UCSD-AML1 (cell line): ENCODE results near the gene RGL1.
"Not testable (repeated sequence)": the region's sequence is repeated elsewhere in the genome, so short reads cannot be mapped to it uniquely, and the experiment has no call there.

Experiments used
- DNase-seq: peaks from one replicate; lab custom pipeline; 2025; ENCODE audit not compliant: unreplicated experiment; lab: John Stamatoyannopoulos, UW

The RGL1 gene

DNA sequence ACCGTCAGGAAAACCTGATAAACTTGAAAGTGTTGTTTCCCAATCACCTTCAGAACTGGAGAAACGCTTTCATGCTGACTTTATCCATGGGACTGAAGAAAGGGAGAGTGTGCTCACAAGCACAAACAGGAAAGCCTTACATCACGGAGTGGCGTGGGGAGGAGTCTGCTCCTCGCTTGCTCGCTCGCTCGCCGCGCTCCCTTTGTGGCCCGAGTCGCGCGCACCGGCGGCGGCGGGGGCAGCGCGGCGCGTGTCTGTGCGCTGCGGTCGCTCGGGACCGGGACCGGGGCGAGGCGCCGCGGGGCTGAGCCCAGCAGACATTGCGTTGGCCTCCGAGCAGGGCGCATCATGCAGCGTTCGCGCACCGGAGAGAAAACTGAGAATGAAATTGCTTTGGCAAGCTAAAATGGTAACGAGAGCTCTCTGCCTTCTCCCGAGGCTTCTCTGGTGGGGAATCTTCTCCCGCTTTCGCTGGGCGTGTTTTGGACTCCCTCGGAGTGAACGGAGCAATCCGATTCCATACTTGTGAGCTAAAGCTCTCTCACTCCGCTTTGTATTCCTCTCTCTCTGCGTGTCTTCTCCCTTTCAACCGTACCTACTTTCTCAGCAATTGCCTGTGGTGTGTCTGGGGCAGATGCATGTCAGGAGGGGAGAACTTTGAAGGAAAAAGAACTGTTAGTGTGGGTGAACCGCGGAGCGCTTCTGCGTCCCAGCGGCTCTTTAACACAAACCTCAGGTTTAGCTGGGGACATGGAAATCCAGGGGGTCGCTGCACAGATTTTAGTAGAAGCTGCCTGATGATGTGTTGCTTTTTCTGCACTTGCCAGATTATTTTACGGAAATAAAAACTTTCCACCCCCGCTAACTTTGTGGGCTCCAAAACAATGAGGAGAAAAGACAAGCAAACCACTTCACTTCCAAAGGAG, at the start of gene RGL1:
RGL1 (plus strand) TSS at position 205 of the 926 bp plus-strand sequence; CDS start at position 383, 178 bp downstream.
- DNase-seq, result peak; percentile 48

DNA sequence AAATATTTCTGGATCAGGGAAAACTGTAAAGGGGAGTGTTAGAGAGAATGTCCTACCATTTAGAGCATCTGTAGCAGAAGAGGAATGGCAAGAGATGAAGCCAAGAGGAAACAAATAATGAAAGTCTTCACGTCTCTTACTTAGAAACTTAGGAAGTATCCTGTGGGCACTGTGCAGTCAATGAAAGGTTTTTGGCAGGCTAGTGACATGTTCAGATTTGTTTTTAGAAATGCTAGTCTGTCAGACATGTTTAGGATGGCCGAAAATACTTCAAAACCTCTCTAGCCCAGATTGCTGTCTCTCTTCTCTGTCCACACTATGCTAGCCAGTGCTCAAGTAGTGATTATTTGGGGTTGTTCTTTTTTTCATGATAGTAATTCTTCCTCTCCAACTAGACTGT, 48.6 kb upstream of the RGL1 start:
- DNase-seq, result no peak

DNA sequence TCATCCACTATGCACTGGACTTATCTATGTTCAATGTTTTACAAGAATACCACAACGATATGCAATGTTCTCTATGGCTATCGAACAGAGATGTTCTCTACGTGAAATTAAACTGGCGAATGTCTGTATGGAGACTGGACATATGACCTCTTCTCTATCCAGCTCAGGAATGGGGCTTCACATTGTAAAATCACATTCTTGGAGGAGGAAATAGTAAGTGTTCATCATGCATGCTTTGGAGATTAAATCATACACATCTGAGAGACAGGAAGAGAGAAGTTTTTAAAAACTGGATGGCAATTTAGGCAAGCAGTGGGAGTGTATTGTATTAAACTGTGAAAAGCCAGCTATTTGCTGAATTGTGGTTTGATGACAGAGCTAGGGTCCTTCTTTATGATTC, 47.9 kb upstream of the RGL1 start:
- DNase-seq, result no peak

GRCh38 chr1:183758913-183759312, 46.0 kb upstream of the RGL1 start:
- no peak for DNase-seq

- no peak for DNase-seq
These were observed 44.3 kb upstream of the RGL1 start for GRCh38 chr1:183760661-183761060.

DNA sequence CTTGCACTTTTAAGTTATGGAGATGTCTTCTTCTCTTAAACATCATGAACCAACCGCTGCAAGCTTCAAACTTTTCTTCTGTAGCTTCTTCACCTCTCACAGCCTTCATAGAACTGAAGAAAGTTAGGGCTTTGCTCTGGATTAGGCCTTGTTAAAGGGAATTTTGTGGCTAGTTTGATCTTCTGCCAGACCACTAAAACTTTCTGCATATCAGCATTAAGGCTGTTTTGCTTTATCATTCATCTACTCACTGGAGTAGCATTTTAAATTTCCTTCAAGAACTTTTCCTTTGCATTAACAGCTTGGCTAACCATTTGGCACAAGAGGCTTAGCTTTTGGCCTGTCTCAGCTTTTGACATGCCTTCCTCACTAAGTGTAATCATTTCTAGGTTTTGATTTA, 43.0 kb upstream of the RGL1 start:
- DNase-seq, result no peak

GRCh38 chr1:183762856-183763255, 42.1 kb upstream of the RGL1 start:
- not testable (repeated sequence) for DNase-seq

DNA sequence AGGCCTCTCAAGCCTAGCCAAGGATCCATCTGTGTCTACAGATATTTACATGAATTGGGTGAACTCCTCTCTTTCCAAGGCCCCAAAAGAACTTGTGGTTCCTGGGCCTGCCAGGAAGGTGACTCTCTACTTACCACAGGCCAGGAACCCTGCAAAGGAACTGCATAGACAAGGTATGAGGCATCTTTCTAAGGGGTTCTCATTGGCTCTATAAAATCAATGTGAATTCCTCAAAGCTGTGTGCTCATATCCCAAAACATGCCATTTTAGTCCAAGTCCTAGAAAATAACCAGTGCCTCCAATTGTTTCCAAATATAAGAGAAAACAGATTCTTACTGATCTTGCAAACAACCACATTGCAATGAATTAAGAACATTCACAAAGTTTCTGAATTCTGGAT, 39.9 kb upstream of the RGL1 start:
- DNase-seq, result no peak

DNA sequence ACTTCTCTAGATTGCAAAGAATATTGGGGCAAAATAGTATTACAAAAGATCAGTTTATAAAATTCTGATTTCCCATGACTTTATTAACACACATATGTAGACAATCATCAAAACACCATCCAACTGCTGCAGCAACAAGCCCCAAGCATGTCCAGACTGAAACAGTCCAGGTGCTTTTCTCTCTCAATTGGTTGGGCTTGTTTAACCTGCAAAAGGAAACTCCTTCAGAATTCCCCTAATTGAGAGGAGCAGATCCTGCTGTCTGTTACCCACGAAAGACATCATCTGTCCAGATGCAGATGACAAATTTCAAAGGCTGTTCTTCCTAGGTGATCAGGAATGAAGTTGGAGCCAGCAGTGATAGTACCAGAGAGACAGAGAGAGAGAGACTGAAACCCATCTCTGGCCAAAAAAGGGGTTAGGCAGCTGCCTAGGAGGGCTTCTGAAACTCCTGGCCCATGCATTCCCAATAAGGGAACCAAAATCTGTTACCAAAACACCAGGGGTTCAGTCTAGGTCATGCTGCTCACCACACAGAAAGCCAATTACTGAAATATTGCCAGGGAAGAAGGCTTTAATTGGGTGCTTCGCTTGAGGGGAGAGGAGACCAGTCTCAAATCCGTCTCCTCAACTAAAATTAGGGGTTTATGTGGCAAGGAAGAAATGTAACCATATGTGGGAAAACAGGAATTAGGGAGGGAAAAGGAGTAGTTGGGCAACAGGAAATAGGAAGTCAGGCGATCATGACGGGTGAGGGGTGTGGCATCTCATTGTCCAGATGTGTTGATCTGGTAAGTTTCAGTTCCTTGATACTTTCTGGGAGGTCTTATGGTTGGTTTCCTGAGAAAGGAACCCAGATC, 34.7 kb upstream of the RGL1 start:
- no peak for DNase-seq

DNA sequence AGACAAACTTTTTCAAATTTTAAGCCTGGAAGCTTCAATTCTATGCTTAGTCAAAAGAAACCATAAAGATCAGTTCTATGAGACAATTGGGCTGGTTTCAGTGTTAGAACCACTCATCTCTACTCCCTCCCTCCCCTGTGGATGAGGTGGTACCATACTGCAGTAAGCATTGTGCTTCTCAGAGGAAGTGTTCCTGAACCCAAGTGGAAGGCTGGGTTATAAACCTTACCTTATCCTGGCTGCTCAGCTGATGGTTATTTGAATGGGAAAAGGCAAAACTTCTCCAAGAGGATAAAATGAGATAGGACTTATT, 34.1 kb upstream of the RGL1 start:
- DNase-seq, result no peak

GRCh38 chr1:183773482-183774274, 31.2 kb upstream of the RGL1 start:
- DNase-seq, result no peak

- no peak for DNase-seq
These were observed 30.0 kb upstream of the RGL1 start for GRCh38 chr1:183774938-183775337.

DNA sequence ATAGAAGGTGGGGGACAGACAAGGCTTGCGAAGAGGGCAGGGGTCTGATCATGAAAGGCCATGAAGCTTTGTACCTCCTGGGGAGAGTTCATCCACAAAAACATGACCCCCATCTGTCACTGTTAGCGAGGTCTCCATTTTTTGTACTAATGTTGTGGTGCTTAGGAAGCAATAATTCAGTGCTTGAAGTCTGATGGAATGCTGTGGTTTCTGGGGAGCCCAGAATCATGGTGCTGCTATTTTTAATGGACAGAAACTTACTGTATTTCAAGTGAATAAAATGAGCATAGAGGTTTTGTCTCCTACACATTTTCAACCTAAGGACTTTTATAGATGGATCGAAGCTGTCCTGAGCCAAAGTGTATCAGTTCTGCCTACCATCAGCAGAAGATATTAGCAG, 28.2 kb upstream of the RGL1 start:
- no peak for DNase-seq

- DNase-seq, result no peak
These were observed 27.6 kb upstream of the RGL1 start for GRCh38 chr1:183777328-183777727.

DNA sequence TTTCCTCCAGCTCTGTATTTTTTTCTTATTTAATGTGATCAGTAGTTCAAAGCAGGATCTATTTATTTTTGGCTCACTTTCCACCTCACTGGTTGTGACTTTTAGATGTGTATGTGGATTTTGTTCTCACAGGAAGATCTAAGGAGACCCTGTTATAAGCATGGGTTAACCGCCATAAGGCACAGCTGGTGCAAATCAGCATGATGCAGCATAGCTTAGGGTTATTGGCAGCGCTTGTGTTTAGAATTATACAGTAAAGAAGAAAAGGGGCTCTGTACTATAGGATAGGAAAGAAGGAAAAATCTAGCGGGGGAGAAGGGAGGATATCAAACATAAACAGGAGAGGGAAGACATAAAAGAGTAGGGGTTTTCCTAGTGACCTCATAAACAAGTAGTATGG, 26.9 kb upstream of the RGL1 start:
- no peak for DNase-seq

DNA sequence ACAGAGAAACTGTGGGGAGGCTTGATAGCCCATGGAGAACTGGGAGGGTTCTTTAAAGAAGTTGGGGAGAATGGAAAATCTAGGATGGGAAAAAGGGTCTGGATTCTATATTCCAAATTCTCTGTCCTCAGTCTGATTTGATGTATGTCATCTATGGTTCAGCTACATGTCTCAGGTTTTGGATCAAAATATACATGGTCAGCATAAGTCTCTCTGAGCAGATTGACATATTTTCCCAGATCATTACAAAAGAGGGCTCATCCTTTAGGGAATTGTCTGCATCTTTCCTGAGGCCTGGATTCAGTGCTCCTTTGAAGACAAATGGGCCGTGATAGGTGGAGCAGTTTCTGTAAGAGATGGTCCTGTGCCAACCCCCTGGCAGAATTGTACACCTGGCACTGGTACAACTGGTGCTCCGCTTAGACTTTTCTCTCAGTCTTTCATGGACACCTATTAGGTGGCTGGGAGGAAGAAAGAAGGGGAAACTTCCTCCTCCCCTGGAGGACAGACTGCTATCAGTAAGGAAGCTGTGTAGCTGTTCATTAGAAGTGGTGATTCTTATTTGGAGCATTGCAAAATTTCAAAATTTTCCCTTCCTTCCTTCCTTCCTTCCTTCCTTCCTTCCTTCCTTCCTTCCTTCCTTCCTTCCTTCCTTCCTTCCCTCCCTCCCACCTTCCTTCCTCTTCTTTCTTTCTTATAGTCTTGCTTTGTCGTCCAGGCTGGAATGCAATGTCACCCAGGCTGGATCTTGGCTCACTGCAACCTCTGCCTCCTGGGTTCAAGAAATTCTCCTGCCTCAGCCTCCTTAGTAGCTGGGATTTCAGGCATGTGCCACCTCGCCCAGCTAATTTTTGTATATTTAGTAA, 26.1 kb upstream of the RGL1 start:
- no peak for DNase-seq

DNA sequence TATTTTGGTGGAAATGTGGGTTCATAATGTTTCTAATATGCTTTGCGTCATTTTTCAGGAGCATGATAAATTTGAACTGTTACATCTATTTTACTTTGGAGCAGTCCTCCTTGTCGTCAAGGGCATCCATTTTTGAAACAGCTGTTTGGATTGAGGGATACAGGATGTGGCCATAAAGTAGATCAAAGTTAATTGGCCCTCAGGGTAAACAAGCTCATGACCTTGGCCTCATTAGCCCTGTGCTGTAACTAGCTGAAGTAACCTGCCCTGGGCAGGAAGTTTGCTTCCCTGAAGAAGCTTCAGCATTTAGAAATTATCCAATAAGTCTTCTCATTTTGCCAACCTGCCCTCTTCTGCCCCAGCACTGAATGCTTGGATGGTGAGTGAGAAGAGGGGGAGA, 24.8 kb upstream of the RGL1 start:
- no peak for DNase-seq

DNA sequence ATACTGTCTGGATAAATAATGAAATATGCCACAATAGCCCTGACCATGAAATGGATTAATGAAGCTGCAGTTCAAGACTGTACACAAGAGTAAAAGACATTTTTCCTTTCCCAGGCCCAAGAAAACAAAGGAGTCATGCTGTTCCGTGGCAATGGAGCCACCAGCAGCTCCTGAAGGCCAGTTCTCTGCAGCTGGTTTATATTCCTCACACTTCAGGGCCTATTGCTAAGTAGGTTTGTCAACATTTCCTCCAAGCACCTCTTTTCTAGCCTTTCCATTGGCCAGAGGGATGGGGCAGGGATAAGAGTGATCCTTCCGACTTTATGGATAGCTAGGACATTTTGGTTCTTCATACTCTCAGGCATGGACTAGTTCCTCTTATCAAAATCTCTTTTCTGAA, 24.2 kb upstream of the RGL1 start:
- DNase-seq, result no peak

GRCh38 chr1:183783342-183783741, 21.6 kb upstream of the RGL1 start:
- DNase-seq, result no peak
